ENCODE measurements around the gene PKIB. TPM values are rescaled to one million over a fixed set of nuclear protein-coding genes. Genes with fewer than 3 reads are reported as not detected.

The PKIB gene
- total and polyA plus RNA-seq, 4 donors = 2.5 to 5.1 (median 3.0) TPM

GRCh38 chr6:122730334-122730733, 120.1 kb downstream of the PKIB start:
- Histone ChIP-seq H3K27me3 (ENCODE audit: control insufficient read depth in 4 of 4, insufficient read depth in 4 of 4, low read length in 3 of 4) (no peaks in the 10 kb centered on the region), H3K36me3 (ENCODE audit: control insufficient read depth in 4 of 4, insufficient read depth in 3 of 4, low read depth in 1 of 4, low read length in 3 of 4) (no peaks in the 10 kb centered on the region), H3K9me3 (ENCODE audit: control insufficient read depth in 4 of 4, low read length in 3 of 4) (no peaks in the 10 kb centered on the region), H3K4me1 (ENCODE audit: control insufficient read depth in 4 of 4, insufficient read depth in 4 of 4, low read length in 3 of 4) (no peaks in the 10 kb centered on the region), H3K9ac (ENCODE audit: low read depth in 1 of 2, low read length in 2 of 2) (no peak overlapping the region), H3K4me3 (ENCODE audit: low read depth in 1 of 3, low read length in 3 of 3) (no peak overlapping the region), H3K27ac (ENCODE audit: low read depth in 1 of 2, low read length in 2 of 2) (no peak overlapping the region)
- TF ChIP-seq RAD21 (IDR thresholded peaks at IDR 0.05) = no peak
- no peak for TF ChIP-seq ATF3 (IDR thresholded peaks at IDR 0.05)
- no peak for TF ChIP-seq HNF4G (IDR thresholded peaks at IDR 0.05)
- no peak for TF ChIP-seq NR2F2 (IDR thresholded peaks at IDR 0.05)
- no peak for TF ChIP-seq CTCF (IDR thresholded peaks at IDR 0.05; ENCODE audit: low read depth, low read length, missing input control)
- TF ChIP-seq, protein P1, sequence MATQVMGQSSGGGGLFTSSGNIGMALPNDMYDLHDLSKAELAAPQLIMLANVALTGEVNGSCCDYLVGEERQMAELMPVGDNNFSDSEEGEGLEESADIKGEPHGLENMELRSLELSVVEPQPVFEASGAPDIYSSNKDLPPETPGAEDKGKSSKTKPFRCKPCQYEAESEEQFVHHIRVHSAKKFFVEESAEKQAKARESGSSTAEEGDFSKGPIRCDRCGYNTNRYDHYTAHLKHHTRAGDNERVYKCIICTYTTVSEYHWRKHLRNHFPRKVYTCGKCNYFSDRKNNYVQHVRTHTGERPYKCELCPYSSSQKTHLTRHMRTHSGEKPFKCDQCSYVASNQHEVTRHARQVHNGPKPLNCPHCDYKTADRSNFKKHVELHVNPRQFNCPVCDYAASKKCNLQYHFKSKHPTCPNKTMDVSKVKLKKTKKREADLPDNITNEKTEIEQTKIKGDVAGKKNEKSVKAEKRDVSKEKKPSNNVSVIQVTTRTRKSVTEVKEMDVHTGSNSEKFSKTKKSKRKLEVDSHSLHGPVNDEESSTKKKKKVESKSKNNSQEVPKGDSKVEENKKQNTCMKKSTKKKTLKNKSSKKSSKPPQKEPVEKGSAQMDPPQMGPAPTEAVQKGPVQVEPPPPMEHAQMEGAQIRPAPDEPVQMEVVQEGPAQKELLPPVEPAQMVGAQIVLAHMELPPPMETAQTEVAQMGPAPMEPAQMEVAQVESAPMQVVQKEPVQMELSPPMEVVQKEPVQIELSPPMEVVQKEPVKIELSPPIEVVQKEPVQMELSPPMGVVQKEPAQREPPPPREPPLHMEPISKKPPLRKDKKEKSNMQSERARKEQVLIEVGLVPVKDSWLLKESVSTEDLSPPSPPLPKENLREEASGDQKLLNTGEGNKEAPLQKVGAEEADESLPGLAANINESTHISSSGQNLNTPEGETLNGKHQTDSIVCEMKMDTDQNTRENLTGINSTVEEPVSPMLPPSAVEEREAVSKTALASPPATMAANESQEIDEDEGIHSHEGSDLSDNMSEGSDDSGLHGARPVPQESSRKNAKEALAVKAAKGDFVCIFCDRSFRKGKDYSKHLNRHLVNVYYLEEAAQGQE (IDR thresholded peaks at IDR 0.05) = no peak
- no peak for TF ChIP-seq TAF1 (conservative IDR thresholded peaks at IDR 0.05)
- TF ChIP-seq GABPA (IDR thresholded peaks at IDR 0.05 in 1 of 2, conservative IDR thresholded peaks at IDR 0.05 in 1 of 2) = no peak
- no peak for TF ChIP-seq JUND (IDR thresholded peaks at IDR 0.05)
- TF ChIP-seq FOXA2 (IDR thresholded peaks at IDR 0.05) = no peak
- no peak for TF ChIP-seq YY1 (IDR thresholded peaks at IDR 0.05)
- WGBS = 88% methylated on average over 3 of the region's 3 CpGs
- no peak for DNase-seq (ENCODE audit: low spot score)

DNA sequence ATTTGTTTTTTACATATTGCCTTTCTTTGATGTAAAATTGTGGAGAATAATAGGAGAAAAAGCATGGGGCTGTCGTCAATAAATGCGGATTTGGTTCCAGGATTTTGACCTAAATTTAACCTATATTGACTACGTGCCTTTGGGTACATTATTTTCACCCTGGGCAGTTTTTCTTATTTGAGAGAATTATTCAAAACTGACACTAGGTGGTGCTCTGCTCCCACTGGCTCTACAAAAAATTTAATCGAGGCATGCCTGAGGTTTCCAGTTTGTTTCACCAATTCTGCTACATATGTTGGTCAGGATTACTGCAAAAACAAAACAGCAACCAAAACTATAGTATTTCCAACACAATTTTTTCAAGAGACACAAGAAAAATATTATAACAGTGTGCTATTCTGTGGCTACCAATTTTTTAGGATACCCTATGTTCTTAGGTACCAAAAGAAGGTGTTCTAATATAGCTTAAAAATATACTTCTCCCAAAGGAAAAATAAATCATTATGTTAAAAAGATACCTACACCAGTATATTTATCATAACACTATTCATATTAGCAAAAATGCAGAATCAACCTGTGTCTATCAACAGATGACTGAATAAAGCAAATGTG, 120.7 kb downstream of the PKIB start:
- DNase-seq (ENCODE audit: low spot score) = no peak
- Histone ChIP-seq H3K4me3 (ENCODE audit: low read depth in 1 of 3, low read length in 3 of 3) (no peak overlapping the region), H3K27me3 (ENCODE audit: control insufficient read depth in 4 of 4, insufficient read depth in 4 of 4, low read length in 3 of 4) (no peaks in the 10 kb centered on the region), H3K9ac (ENCODE audit: low read depth in 1 of 2, low read length in 2 of 2) (no peak overlapping the region), H3K27ac (ENCODE audit: low read depth in 1 of 2, low read length in 2 of 2) (no peak overlapping the region), H3K4me1 (ENCODE audit: control insufficient read depth in 4 of 4, insufficient read depth in 4 of 4, low read length in 3 of 4) (no peaks in the 10 kb centered on the region), H3K36me3 (ENCODE audit: control insufficient read depth in 4 of 4, insufficient read depth in 3 of 4, low read depth in 1 of 4, low read length in 3 of 4) (no peaks in the 10 kb centered on the region), H3K9me3 (ENCODE audit: control insufficient read depth in 4 of 4, low read length in 3 of 4) (no peaks in the 10 kb centered on the region)
- TF ChIP-seq, protein P1 (IDR thresholded peaks at IDR 0.05) = no peak
- TF ChIP-seq CTCF (IDR thresholded peaks at IDR 0.05; ENCODE audit: low read depth, low read length, missing input control) = peak; percentile 72
- peak; percentile 93 for TF ChIP-seq RAD21 (IDR thresholded peaks at IDR 0.05)
- TF ChIP-seq JUND (IDR thresholded peaks at IDR 0.05) = no peak
- WGBS = 1% methylated on average over 4 of the region's 4 CpGs
